HepG2 (cell line): ENCODE measurements around the gene AMIGO3. TPM values are rescaled to one million over a fixed set of nuclear protein-coding genes. Genes with fewer than 3 reads are reported as not detected.

Experiments
- ATAC-seq: fragments of 200-7000 bp; cut with Tn5 transposase; 3 replicates; pipeline ENCODE4 v1.9.1; 2020; ENCODE audit warnings: mild to moderate bottlenecking, moderate library complexity
- BruUV-seq: library from RNA; stranded (reverse); fragments of 400-500 nt; replicated peaks from 2 replicates; lab custom pipeline; 2021; lab: Mats Ljungman, UMichigan
- CTCF ChIA-PET: fragments of 300-600 bp; formaldehyde crosslinking; extraction: SDS; loops from one replicate; lab custom pipeline; 2021; ENCODE audit warnings: low total read pairs, inconsistent platforms, low intra/inter-chr PET ratio; lab: Yijun Ruan, JAX
- POLR2A ChIA-PET: fragments of 350-600 bp; sonication (Branson Sonifier 250); formaldehyde crosslinking; loops from one replicate; lab custom pipeline; 2020; ENCODE audit warnings: antibody characterized with exemption, inconsistent platforms; lab: Yijun Ruan, JAX
- DNase-seq: peaks from one replicate; pipeline ENCODE4 v3.0.0-alpha.2; 2015; ENCODE audit warnings: low spot score
- FAIRE-seq: peaks from 3 replicates; lab custom pipeline; 2011; peaks lifted over from hg19 to GRCh38; lab: Jason Lieb, UNC
- H2AFZ ChIP-seq: one replicate; pipeline ENCODE4 v1.6.1; 2011; ENCODE audit warnings: low read length, inconsistent platforms
- H3K27ac ChIP-seq: fragments of 300-600 bp; 3 replicates; pipeline ENCODE4 v1.8.0; 2011; ENCODE audit warnings: mixed run types, mild to moderate bottlenecking, mixed read lengths, low read length, inconsistent platforms; ENCODE audit not compliant: insufficient read depth; ENCODE audit errors: extremely low read length
- H3K27me3 ChIP-seq, 2 experiments: fragments of 200-600 bp in 1 of 2; 2 replicates in 1 of 2; 3 replicates in 1 of 2; pipeline versions ENCODE4 v1.6.0 to v1.8.0; 2011; ENCODE audit warnings: low read length in 2 of 2, mild to moderate bottlenecking in 2 of 2, moderate library complexity in 2 of 2, inconsistent platforms in 1 of 2; ENCODE audit not compliant: insufficient read depth in 2 of 2, control insufficient read depth in 1 of 2
- H3K36me3 ChIP-seq, 2 experiments: fragments of 200-600 bp in 1 of 2; replicated peaks in 1 of 2; 2 replicates in 1 of 2; 3 replicates in 1 of 2; pipeline versions ENCODE4 v1.5.1 to v1.8.0; 2011; ENCODE audit warnings: low read length in 2 of 2, inconsistent platforms in 1 of 2; ENCODE audit not compliant: insufficient read depth in 2 of 2, control insufficient read depth in 1 of 2
- H3K4me1 ChIP-seq: 2 replicates; pipeline ENCODE4 v1.5.1; 2012; ENCODE audit warnings: low read length, inconsistent platforms; ENCODE audit not compliant: insufficient read depth
- H3K4me2 ChIP-seq: 2 replicates; pipeline ENCODE4 v1.6.0; 2011; ENCODE audit warnings: low read depth, low read length, inconsistent platforms
- H3K4me3 ChIP-seq, 3 experiments: fragments of 200-600 bp in 1 of 3; sonication (generic), shearing (Covaris generic) in 1 of 3; replicated peaks in 1 of 3; 2 replicates each; pipeline ENCODE4 v1.5.1; 2011 to 2016; ENCODE audit warnings: low read length in 3 of 3, inconsistent platforms in 2 of 3, low read depth in 2 of 3, mild to moderate bottlenecking in 2 of 3, control low read depth in 1 of 3, mixed read lengths in 1 of 3; ENCODE audit not compliant: insufficient read depth in 1 of 3
- H3K79me2 ChIP-seq: one replicate; pipeline ENCODE4 v1.6.1; 2011; ENCODE audit warnings: low read length, inconsistent platforms; ENCODE audit not compliant: insufficient read depth
- H3K9ac ChIP-seq: 2 replicates; pipeline ENCODE4 v1.6.0; 2011; ENCODE audit warnings: mild to moderate bottlenecking, low read depth, low read length, inconsistent platforms; ENCODE audit not compliant: insufficient read depth
- H3K9me3 ChIP-seq: 2 replicates; pipeline ENCODE4 v1.5.1; 2012; ENCODE audit warnings: mild to moderate bottlenecking, low read length
- H4K20me1 ChIP-seq: 2 replicates; pipeline ENCODE4 v1.6.0; 2011; ENCODE audit warnings: inconsistent platforms, mild to moderate bottlenecking, low read length, moderate library complexity; ENCODE audit not compliant: insufficient read depth
- CHD4 ChIP-seq: fragments of 200-600 bp; sonication (generic); IDR thresholded peaks from 2 replicates; pipeline ENCODE4 v1.7.0; 2017; ENCODE audit warnings: mild to moderate bottlenecking, low read length, borderline replicate concordance
- HNF4A ChIP-seq: sonication (generic); formaldehyde crosslinking; IDR thresholded peaks from 2 replicates; pipeline ENCODE4 v1.4.0; 2020; ENCODE audit warnings: missing genetic modification reagents
- RBFOX2 ChIP-seq: fragments of 200-400 bp; formaldehyde crosslinking; IDR thresholded peaks from 2 replicates; pipeline ENCODE4 v1.6.1; 2017; ENCODE audit warnings: low read depth, mild to moderate bottlenecking, low read length
- RXRA ChIP-seq: sonication (generic); formaldehyde crosslinking; IDR thresholded peaks from 2 replicates; pipeline ENCODE4 v1.5.1; 2020; ENCODE audit warnings: missing genetic modification reagents
- ZBTB7A ChIP-seq: sonication (generic); formaldehyde crosslinking; IDR thresholded peaks from 2 replicates; pipeline ENCODE4 v1.8.0; 2022; ENCODE audit warnings: mild to moderate bottlenecking, missing genetic modification reagents
- WGBS: methylation state at CpG from one replicate; pipeline ENCODE4 v1.1.6; 2017; ENCODE audit warnings: low lambda C conversion rate; 5-methylcytosine and 5-hydroxymethylcytosine counted together
- in situ Hi-C: cut with HindIII; loops from 2 replicates; pipeline ENCODE4 v1.10.0; 2017; ENCODE audit warnings: low pct_unique_long_range_greater_than_20kb; ENCODE audit not compliant: extremely low pct_ligation_motif_present
- intact Hi-C: fragments of 100-400 bp; cut with micrococcal nuclease; formaldehyde crosslinking; loops from one replicate; pipeline ENCODE4 v1.10.0; 2022; ENCODE audit not compliant: unreplicated experiment
- polyA plus RNA-seq, 8 experiments: library from polyadenylated mRNA; depleted of rRNA in 3 of 8; stranded (reverse) in 7 of 8; unstranded in 1 of 8; fragments of >200 nt; fragmentation: Illumina TruSeq in 4 of 8; extraction: Trizol in 4 of 8; gene quantifications; 2 replicates each; pipeline versions ENCODE4 v1.2.1 to v1.2.3, GENCODE V29; 2011 to 2016; ENCODE audit warnings: low read depth in 4 of 8, missing spikeins in 1 of 8, mixed read lengths in 1 of 8; ENCODE audit not compliant: insufficient read depth in 1 of 8
- total RNA-seq, 5 experiments: library from RNA; depleted of rRNA; stranded (reverse); fragments of >200 nt; fragmentation: Illumina TruSeq; extraction: Trizol; gene quantifications; 2 replicates each; pipeline ENCODE4 v1.2.3, GENCODE V29; 2016; ENCODE audit warnings: low read depth in 1 of 5
- TF ChIP-seq, protein P1 (sequence below): sonication (generic); formaldehyde crosslinking; IDR thresholded peaks from 2 replicates; pipeline ENCODE4 v1.5.1; 2020; ENCODE audit warnings: mild to moderate bottlenecking, missing genetic modification reagents, moderate library complexity

AMIGO3 gene
- total and polyA plus RNA-seq, 2 of the 13 experiments (the other 11 are each of a cell fraction or from before 2014, with no cell fraction given): 0.35 TPM; not detected in 1

DNA sequence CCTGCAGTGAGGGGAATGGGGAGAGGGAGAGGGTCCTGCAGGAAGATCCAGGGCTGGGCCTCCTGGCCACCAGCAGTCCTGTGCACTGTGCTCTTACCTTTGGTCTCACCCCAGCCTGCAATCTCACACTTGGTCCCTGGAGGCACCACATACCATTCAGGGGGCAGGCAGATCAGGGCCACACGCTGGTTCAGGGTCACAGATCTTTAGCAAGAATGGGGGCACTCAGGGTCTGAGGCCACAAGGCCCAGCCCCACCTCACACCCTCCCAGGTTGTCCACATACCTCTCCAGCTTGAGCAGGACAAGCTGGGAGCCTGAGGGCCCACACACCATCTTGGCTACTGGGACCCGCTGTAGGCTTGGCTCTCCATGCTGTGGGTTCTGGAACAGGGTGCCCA lies 35.0 kb downstream of the AMIGO3 start (continued):
- TF ChIP-seq, protein P1, sequence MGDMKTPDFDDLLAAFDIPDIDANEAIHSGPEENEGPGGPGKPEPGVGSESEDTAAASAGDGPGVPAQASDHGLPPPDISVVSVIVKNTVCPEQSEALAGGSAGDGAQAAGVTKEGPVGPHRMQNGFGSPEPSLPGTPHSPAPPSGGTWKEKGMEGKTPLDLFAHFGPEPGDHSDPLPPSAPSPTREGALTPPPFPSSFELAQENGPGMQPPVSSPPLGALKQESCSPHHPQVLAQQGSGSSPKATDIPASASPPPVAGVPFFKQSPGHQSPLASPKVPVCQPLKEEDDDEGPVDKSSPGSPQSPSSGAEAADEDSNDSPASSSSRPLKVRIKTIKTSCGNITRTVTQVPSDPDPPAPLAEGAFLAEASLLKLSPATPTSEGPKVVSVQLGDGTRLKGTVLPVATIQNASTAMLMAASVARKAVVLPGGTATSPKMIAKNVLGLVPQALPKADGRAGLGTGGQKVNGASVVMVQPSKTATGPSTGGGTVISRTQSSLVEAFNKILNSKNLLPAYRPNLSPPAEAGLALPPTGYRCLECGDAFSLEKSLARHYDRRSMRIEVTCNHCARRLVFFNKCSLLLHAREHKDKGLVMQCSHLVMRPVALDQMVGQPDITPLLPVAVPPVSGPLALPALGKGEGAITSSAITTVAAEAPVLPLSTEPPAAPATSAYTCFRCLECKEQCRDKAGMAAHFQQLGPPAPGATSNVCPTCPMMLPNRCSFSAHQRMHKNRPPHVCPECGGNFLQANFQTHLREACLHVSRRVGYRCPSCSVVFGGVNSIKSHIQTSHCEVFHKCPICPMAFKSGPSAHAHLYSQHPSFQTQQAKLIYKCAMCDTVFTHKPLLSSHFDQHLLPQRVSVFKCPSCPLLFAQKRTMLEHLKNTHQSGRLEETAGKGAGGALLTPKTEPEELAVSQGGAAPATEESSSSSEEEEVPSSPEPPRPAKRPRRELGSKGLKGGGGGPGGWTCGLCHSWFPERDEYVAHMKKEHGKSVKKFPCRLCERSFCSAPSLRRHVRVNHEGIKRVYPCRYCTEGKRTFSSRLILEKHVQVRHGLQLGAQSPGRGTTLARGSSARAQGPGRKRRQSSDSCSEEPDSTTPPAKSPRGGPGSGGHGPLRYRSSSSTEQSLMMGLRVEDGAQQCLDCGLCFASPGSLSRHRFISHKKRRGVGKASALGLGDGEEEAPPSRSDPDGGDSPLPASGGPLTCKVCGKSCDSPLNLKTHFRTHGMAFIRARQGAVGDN: peak; percentile 63
- peak; percentile 53 for TF ChIP-seq RXRA (CRISPR knock-in tag)
- peak; percentile 24; the same call in 1 of the 2 replicates for TF ChIP-seq ZBTB7A (CRISPR knock-in tag)
- peak; percentile 66 for TF ChIP-seq HNF4A (CRISPR knock-in tag)

- CTCF ChIA-PET: no interaction called here
- ATAC-seq: no peak
Measured at GRCh38 chr3:49683162-49683561, 36.3 kb downstream of the AMIGO3 start.

More at GRCh38 chr3:49683162-49683561, 36.3 kb downstream of the AMIGO3 start:
- Histone ChIP-seq H3K79me2 (peaks cover 11% of the 10 kb centered on the region), H3K27me3 (no peaks in the 10 kb centered on the region; a peak in 1 of 5 replicates), H3K4me1 (peaks cover 34% of the 10 kb centered on the region), H3K36me3 (peaks cover 35 to 57% of the 10 kb centered on the region in 2 experiments), H3K9ac (no peak overlapping the region), H4K20me1 (peaks cover 3% of the 10 kb centered on the region; the same call in 1 of the 2 replicates), H3K4me2 (no peak overlapping the region), H2AFZ (no peak overlapping the region), H3K27ac (peak overlapping the region; percentile 36), H3K9me3 (no peaks in the 10 kb centered on the region), H3K4me3 (no peak overlapping the region)
- WGBS: 98% methylated on average over 6 of the region's 6 CpGs
- TF ChIP-seq RBFOX2: peak; percentile 5; the same call in 1 of the 2 replicates
- no peak for TF ChIP-seq CHD4
- in situ Hi-C loops: no loop called here
- no peak for DNase-seq
- intact Hi-C loops: no loop called here
- BruUV-seq: TSS peak; percentile 8
- no peak for FAIRE-seq
- POLR2A ChIA-PET: interaction anchor here (1.5 kb wide), 1 partner anchor 143 kb away, joined by 7 read pairs; no protein-coding TSS in a partner anchor
